K562 (cell line): ENCODE data around the gene FNDC11. TPM values are rescaled to one million over a fixed set of nuclear protein-coding genes. Genes with fewer than 3 reads are reported as not detected.

Experiments used
- CBFA2T3 ChIP-seq: fragments of 450-650 bp; IDR thresholded peaks from 2 replicates; pipeline ENCODE4 v1.6.1; 2017
- ETV1 ChIP-seq: fragments of 450-650 bp; conservative IDR thresholded peaks from 2 replicates; pipeline ENCODE4 v1.6.1; 2016; ENCODE audit warnings: missing genetic modification characterization, control low read depth, low read depth, missing compliant biosample characterization
- HOMEZ ChIP-seq: fragments of 250-450 bp; sonication (Bioruptor Pico); IDR thresholded peaks from 2 replicates; pipeline ENCODE4 v1.4.0; 2020; ENCODE audit warnings: mild to moderate bottlenecking, moderate library complexity
- LEF1 ChIP-seq: fragments of 450-650 bp; IDR thresholded peaks from 2 replicates; pipeline ENCODE4 v1.6.1; 2016; ENCODE audit warnings: mild to moderate bottlenecking
- MNT ChIP-seq, 2 experiments: fragments of 450-650 bp; conservative IDR thresholded peaks; 2 replicates each; pipeline ENCODE4 v1.6.1; 2017; ENCODE audit warnings: mild to moderate bottlenecking in 2 of 2, moderate library complexity in 2 of 2
- NR2C2 ChIP-seq, 2 experiments: fragments of 200-800 bp in 1 of 2; sonication (Bioruptor generic) in 1 of 2; sonication (generic) in 1 of 2; formaldehyde crosslinking in 1 of 2; IDR thresholded peaks; 2 replicates each; pipeline versions ENCODE4 v1.6.1 to v1.8.0; 2016 to 2022; ENCODE audit warnings: mild to moderate bottlenecking in 1 of 2, missing compliant biosample characterization in 1 of 2, missing genetic modification characterization in 1 of 2, missing genetic modification reagents in 1 of 2
- NUFIP1 ChIP-seq: fragments of 450-650 bp; IDR thresholded peaks from 2 replicates; pipeline ENCODE4 v1.6.1; 2018; ENCODE audit not compliant: partially characterized antibody
- PHF20 ChIP-seq: fragments of 450-650 bp; IDR thresholded peaks from 2 replicates; pipeline ENCODE4 v1.6.1; 2018; ENCODE audit not compliant: partially characterized antibody
- PYGO2 ChIP-seq: fragments of 450-650 bp; IDR thresholded peaks from 2 replicates; pipeline ENCODE4 v1.6.1; 2016; ENCODE audit warnings: mild to moderate bottlenecking, missing genetic modification characterization, moderate library complexity, missing compliant biosample characterization
- SMARCA4 ChIP-seq: fragments of 450-650 bp; IDR thresholded peaks from 2 replicates; pipeline ENCODE4 v1.6.1; 2016
- XRCC5 ChIP-seq: fragments of 200-400 bp; formaldehyde crosslinking; IDR thresholded peaks from 2 replicates; pipeline ENCODE4 v1.6.1; 2017; ENCODE audit warnings: low read depth, mild to moderate bottlenecking, low read length
- polyA plus RNA-seq, 8 experiments: library from polyadenylated mRNA; depleted of rRNA in 4 of 8; stranded (reverse) in 5 of 8; unstranded in 3 of 8; fragments of >200 nt; fragmentation: Nextera tagmentation in 2 of 8; fragmentation: Illumina TruSeq in 1 of 8; extraction: Ambion mirVana in 2 of 8; extraction: Trizol in 1 of 8; gene quantifications; 2 replicates each; pipeline versions ENCODE4 v1.2.1 to v1.2.3, GENCODE V29; 2011 to 2014; ENCODE audit warnings: inconsistent platforms in 1 of 8, missing spikeins in 1 of 8
- total RNA-seq, 7 experiments: library from RNA; depleted of rRNA in 6 of 7; stranded (reverse); fragments of >200 nt in 6 of 7; fragmentation: Illumina TruSeq in 2 of 7; extraction: Trizol in 2 of 7; gene quantifications; 2 replicates each; pipeline versions ENCODE4 v1.2.1 to v1.2.3, GENCODE V29; 2011 to 2021; ENCODE audit warnings: low replicate concordance in 1 of 7
- TF ChIP-seq, protein P1 (sequence below): fragments of 250-450 bp; sonication (Bioruptor Pico); IDR thresholded peaks from 2 replicates; pipeline ENCODE4 v1.9.0; 2021; ENCODE audit warnings: mild to moderate bottlenecking, inconsistent platforms
- TF ChIP-seq, protein P2 (sequence below): fragments of 250-450 bp; sonication (Bioruptor Pico); IDR thresholded peaks from 2 replicates; pipeline ENCODE4 v1.8.0; 2022; ENCODE audit warnings: inconsistent platforms, mild to moderate bottlenecking, moderate library complexity, borderline replicate concordance
- TF ChIP-seq, protein P3 (sequence below), 2 experiments: fragments of 250-450 bp in 1 of 2; fragments of 450-650 bp in 1 of 2; sonication (Bioruptor Pico) in 1 of 2; IDR thresholded peaks; 2 replicates each; pipeline versions ENCODE4 v1.6.1 to v1.8.0; 2016 to 2021; ENCODE audit warnings: mild to moderate bottlenecking in 2 of 2, moderate library complexity in 2 of 2, missing compliant biosample characterization in 1 of 2, missing genetic modification characterization in 1 of 2
- TF ChIP-seq, protein P4 (sequence below), 2 experiments: IDR thresholded peaks; 2 replicates each; pipeline ENCODE4 v1.6.1; 2011; ENCODE audit warnings: borderline replicate concordance in 1 of 2, control low read depth in 1 of 2, low read depth in 1 of 2, low read length in 1 of 2, mild to moderate bottlenecking in 1 of 2, mixed read lengths in 1 of 2, moderate library complexity in 1 of 2; ENCODE audit not compliant: insufficient read depth in 1 of 2, insufficient read length in 1 of 2, poor library complexity in 1 of 2, severe bottlenecking in 1 of 2; ENCODE audit errors: extremely low read depth in 1 of 2

The FNDC11 gene
- total and polyA plus RNA-seq, 9 of the 15 experiments (the other 6 are each of a cell fraction or from before 2014, with no cell fraction given), result 0.08 to 2.3 (median 0.64) TPM; not detected in 2

- no peak for TF ChIP-seq HOMEZ (CRISPR knock-in tag)
- no peak; the same call in 1 of the 2 replicates for TF ChIP-seq NR2C2 (CRISPR knock-in tag; IDR thresholded peaks at IDR 0.05)
- peak; percentile 93 for TF ChIP-seq NR2C2 (tag; IDR thresholded peaks at IDR 0.05)
- TF ChIP-seq XRCC5, result peak; percentile 63; the same call in 1 of the 2 replicates
- TF ChIP-seq, protein P1, sequence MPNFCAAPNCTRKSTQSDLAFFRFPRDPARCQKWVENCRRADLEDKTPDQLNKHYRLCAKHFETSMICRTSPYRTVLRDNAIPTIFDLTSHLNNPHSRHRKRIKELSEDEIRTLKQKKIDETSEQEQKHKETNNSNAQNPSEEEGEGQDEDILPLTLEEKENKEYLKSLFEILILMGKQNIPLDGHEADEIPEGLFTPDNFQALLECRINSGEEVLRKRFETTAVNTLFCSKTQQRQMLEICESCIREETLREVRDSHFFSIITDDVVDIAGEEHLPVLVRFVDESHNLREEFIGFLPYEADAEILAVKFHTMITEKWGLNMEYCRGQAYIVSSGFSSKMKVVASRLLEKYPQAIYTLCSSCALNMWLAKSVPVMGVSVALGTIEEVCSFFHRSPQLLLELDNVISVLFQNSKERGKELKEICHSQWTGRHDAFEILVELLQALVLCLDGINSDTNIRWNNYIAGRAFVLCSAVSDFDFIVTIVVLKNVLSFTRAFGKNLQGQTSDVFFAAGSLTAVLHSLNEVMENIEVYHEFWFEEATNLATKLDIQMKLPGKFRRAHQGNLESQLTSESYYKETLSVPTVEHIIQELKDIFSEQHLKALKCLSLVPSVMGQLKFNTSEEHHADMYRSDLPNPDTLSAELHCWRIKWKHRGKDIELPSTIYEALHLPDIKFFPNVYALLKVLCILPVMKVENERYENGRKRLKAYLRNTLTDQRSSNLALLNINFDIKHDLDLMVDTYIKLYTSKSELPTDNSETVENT (CRISPR knock-in tag), result 0 out of 2 replicates have a peak, but pooled peaks have one; percentile 53
- TF ChIP-seq MNT (conservative IDR thresholded peaks at IDR 0.05), result peak in 1 of 2 experiments; percentile 39; a peak in 1 of 4 replicates
- TF ChIP-seq PHF20, result no peak
- no peak for TF ChIP-seq NUFIP1
- TF ChIP-seq, protein P2, sequence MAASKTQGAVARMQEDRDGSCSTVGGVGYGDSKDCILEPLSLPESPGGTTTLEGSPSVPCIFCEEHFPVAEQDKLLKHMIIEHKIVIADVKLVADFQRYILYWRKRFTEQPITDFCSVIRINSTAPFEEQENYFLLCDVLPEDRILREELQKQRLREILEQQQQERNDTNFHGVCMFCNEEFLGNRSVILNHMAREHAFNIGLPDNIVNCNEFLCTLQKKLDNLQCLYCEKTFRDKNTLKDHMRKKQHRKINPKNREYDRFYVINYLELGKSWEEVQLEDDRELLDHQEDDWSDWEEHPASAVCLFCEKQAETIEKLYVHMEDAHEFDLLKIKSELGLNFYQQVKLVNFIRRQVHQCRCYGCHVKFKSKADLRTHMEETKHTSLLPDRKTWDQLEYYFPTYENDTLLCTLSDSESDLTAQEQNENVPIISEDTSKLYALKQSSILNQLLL (CRISPR knock-in tag), result no peak
- TF ChIP-seq CBFA2T3, result peak; percentile 68
- TF ChIP-seq LEF1, result peak; percentile 67; the same call in 1 of the 2 replicates
- peak; percentile 67 for TF ChIP-seq SMARCA4
- no peak for TF ChIP-seq PYGO2
- peak; percentile 83 for TF ChIP-seq ETV1 (tag)
- TF ChIP-seq, protein P3, sequence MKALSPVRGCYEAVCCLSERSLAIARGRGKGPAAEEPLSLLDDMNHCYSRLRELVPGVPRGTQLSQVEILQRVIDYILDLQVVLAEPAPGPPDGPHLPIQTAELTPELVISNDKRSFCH (CRISPR knock-in tag; IDR thresholded peaks at IDR 0.05), result no peak
- TF ChIP-seq, protein P3 (tag; IDR thresholded peaks at IDR 0.05), result 0 out of 2 replicates have a peak, but pooled peaks have one; percentile 12
- TF ChIP-seq, protein P4, sequence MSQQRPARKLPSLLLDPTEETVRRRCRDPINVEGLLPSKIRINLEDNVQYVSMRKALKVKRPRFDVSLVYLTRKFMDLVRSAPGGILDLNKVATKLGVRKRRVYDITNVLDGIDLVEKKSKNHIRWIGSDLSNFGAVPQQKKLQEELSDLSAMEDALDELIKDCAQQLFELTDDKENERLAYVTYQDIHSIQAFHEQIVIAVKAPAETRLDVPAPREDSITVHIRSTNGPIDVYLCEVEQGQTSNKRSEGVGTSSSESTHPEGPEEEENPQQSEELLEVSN (IDR thresholded peaks at IDR 0.05; ENCODE audit: borderline replicate concordance in 1 of 2, extremely low read depth in 1 of 2, insufficient read depth in 1 of 2, insufficient read length in 1 of 2, low read depth in 1 of 2, low read length in 1 of 2, poor library complexity in 1 of 2, severe bottlenecking in 1 of 2), result peak in 1 of 2 experiments; percentile 21
These were observed 1.3 kb upstream of the FNDC11 start (continued) for GRCh38 chr20:63552481-63553249.
